ENCODE data around the gene AKR1B1. TPM values are rescaled to one million over a fixed set of nuclear protein-coding genes. Genes with fewer than 3 reads are reported as not detected.

Gene AKR1B1
- total and polyA plus RNA-seq, 2 donors (not counting 1 experiment from before 2014, with no cell fraction given): 170 to 213 TPM

GRCh38 chr7:134474828-134475227 is 15.9 kb upstream of the AKR1B1 start:
- H3K4me1 ChIP-seq (ENCODE audit: control insufficient read depth, extremely low read depth, insufficient read depth, low read length): peaks cover 2% of the 10 kb centered on the region
- no peaks in the 10 kb centered on the region for H3K36me3 ChIP-seq (ENCODE audit: control insufficient read depth, insufficient read depth, low read length)
- H2AFZ ChIP-seq (ENCODE audit: low read length): no peak overlapping the region
- H3K9me3 ChIP-seq (ENCODE audit: control insufficient read depth, insufficient read depth, low read depth, low read length): no peaks in the 10 kb centered on the region
- no peak for TF ChIP-seq CTCF (conservative IDR thresholded peaks at IDR 0.05 in 1 of 2, IDR thresholded peaks at IDR 0.05 in 1 of 2; ENCODE audit: low read depth in 1 of 2, low read length in 2 of 2)
- no peak for TF ChIP-seq EZH2 (IDR thresholded peaks at IDR 0.05; ENCODE audit: low read length, missing control alignments)
- DNase-seq (ENCODE audit: low read depth in 2 of 2): no peak
- H3K4me2 ChIP-seq (ENCODE audit: extremely low read depth, insufficient read depth, low read length): no peak overlapping the region
- H3K4me3 ChIP-seq (replicated peaks in 1 of 4; ENCODE audit: control extremely low read depth in 1 of 4, insufficient read depth in 1 of 4, low read depth in 3 of 4, low read length in 4 of 4): no peak overlapping the region
- no peaks in the 10 kb centered on the region for H3K27me3 ChIP-seq (ENCODE audit: control insufficient read depth, insufficient read depth, low read length)
- no peak overlapping the region for H3K27ac ChIP-seq (ENCODE audit: insufficient read depth, low read length)
- no peak overlapping the region for H3K9ac ChIP-seq (ENCODE audit: insufficient read depth, low read length)
- H4K20me1 ChIP-seq (ENCODE audit: control insufficient read depth, extremely low read depth, insufficient read depth, low read length): no peaks in the 10 kb centered on the region
- H3K79me2 ChIP-seq (ENCODE audit: control insufficient read depth, insufficient read depth, low read length): no peaks in the 10 kb centered on the region

GRCh38 chr7:134473861-134474291 is 15.0 kb upstream of the AKR1B1 start:
- Histone ChIP-seq H3K4me1 (ENCODE audit: control insufficient read depth, extremely low read depth, insufficient read depth, low read length) (peaks cover 2% of the 10 kb centered on the region), H3K4me3 (replicated peaks in 1 of 4; ENCODE audit: control extremely low read depth in 1 of 4, insufficient read depth in 1 of 4, low read depth in 3 of 4, low read length in 4 of 4) (no peak overlapping the region), H3K27me3 (ENCODE audit: control insufficient read depth, insufficient read depth, low read length) (no peaks in the 10 kb centered on the region), H3K4me2 (ENCODE audit: extremely low read depth, insufficient read depth, low read length) (no peak overlapping the region), H3K79me2 (ENCODE audit: control insufficient read depth, insufficient read depth, low read length) (no peaks in the 10 kb centered on the region), H4K20me1 (ENCODE audit: control insufficient read depth, extremely low read depth, insufficient read depth, low read length) (no peaks in the 10 kb centered on the region), H3K9ac (ENCODE audit: insufficient read depth, low read length) (no peak overlapping the region), H2AFZ (ENCODE audit: low read length) (no peak overlapping the region), H3K36me3 (ENCODE audit: control insufficient read depth, insufficient read depth, low read length) (no peaks in the 10 kb centered on the region), H3K9me3 (ENCODE audit: control insufficient read depth, insufficient read depth, low read depth, low read length) (no peaks in the 10 kb centered on the region), H3K27ac (ENCODE audit: insufficient read depth, low read length) (no peak overlapping the region)
- peak; percentile 19 to 61 for DNase-seq (ENCODE audit: low read depth in 2 of 2)
- no peak for TF ChIP-seq EZH2 (IDR thresholded peaks at IDR 0.05; ENCODE audit: low read length, missing control alignments)
- no peak for TF ChIP-seq CTCF (conservative IDR thresholded peaks at IDR 0.05 in 1 of 2, IDR thresholded peaks at IDR 0.05 in 1 of 2; ENCODE audit: low read depth in 1 of 2, low read length in 2 of 2)

GRCh38 chr7:134472572-134473244 is 13.8 kb upstream of the AKR1B1 start:
- Histone ChIP-seq H3K4me3 (replicated peaks in 1 of 4; ENCODE audit: control extremely low read depth in 1 of 4, insufficient read depth in 1 of 4, low read depth in 3 of 4, low read length in 4 of 4) (no peak overlapping the region), H3K9me3 (ENCODE audit: control insufficient read depth, insufficient read depth, low read depth, low read length) (no peaks in the 10 kb centered on the region), H3K27me3 (ENCODE audit: control insufficient read depth, insufficient read depth, low read length) (no peaks in the 10 kb centered on the region), H3K4me2 (ENCODE audit: extremely low read depth, insufficient read depth, low read length) (no peak overlapping the region), H2AFZ (ENCODE audit: low read length) (no peak overlapping the region), H3K9ac (ENCODE audit: insufficient read depth, low read length) (no peak overlapping the region), H4K20me1 (ENCODE audit: control insufficient read depth, extremely low read depth, insufficient read depth, low read length) (no peaks in the 10 kb centered on the region), H3K4me1 (ENCODE audit: control insufficient read depth, extremely low read depth, insufficient read depth, low read length) (peaks cover 2% of the 10 kb centered on the region), H3K27ac (ENCODE audit: insufficient read depth, low read length) (no peak overlapping the region), H3K36me3 (ENCODE audit: control insufficient read depth, insufficient read depth, low read length) (no peaks in the 10 kb centered on the region), H3K79me2 (ENCODE audit: control insufficient read depth, insufficient read depth, low read length) (no peaks in the 10 kb centered on the region)
- TF ChIP-seq CTCF (conservative IDR thresholded peaks at IDR 0.05 in 1 of 2, IDR thresholded peaks at IDR 0.05 in 1 of 2; ENCODE audit: low read depth in 1 of 2, low read length in 2 of 2): no peak
- TF ChIP-seq EZH2 (IDR thresholded peaks at IDR 0.05; ENCODE audit: low read length, missing control alignments): no peak
- DNase-seq (ENCODE audit: low read depth in 2 of 2): no peak
